HG02759 (cell line): Measurements from ENCODE around the gene C3orf70.

Source experiments
- ATAC-seq: cut with Tn5 transposase; IDR thresholded peaks from one replicate; pipeline ENCODE4 v1.9.1; 2021; ENCODE audit warnings: mild to moderate bottlenecking, moderate library complexity; ENCODE audit not compliant: unreplicated experiment

Gene C3orf70, protein sequence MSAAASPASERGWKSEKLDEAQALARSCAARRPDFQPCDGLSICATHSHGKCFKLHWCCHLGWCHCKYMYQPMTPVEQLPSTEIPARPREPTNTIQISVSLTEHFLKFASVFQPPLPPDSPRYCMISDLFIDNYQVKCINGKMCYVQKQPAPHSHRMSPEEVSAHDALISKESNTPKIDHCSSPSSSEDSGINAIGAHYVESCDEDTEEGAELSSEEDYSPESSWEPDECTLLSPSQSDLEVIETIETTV

GRCh38 chr3:185152410-185153170, at the start of gene C3orf70:
C3orf70 (minus strand) TSS chr3:185153060; CDS start chr3:185152823, 237 bp downstream.
- peak; percentile 62 for ATAC-seq

- no peak for ATAC-seq
Observed at GRCh38 chr3:185200639-185201038, 47.8 kb upstream of the C3orf70 start.

GRCh38 chr3:185199671-185200070, 46.8 kb upstream of the C3orf70 start:
- no peak for ATAC-seq

DNA sequence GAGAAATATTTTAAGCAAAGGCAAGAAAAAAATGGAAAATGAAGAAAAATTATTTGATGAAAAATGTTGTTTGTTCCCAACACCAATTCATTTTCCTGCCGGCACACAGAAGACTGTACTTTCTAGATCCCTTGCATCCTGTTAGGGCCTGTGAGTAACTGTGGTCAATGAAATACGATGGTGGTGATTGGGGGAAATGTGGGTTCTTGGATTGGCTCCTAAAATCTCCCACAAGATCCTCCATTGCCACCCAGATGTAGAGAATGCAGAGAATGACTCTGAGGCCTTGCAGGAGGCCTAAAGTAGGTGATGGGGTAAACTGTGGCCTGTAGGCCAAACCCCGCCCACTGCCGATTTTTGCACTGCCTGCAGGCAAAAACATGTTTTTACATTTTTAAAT, 46.3 kb upstream of the C3orf70 start:
- ATAC-seq = no peak

DNA sequence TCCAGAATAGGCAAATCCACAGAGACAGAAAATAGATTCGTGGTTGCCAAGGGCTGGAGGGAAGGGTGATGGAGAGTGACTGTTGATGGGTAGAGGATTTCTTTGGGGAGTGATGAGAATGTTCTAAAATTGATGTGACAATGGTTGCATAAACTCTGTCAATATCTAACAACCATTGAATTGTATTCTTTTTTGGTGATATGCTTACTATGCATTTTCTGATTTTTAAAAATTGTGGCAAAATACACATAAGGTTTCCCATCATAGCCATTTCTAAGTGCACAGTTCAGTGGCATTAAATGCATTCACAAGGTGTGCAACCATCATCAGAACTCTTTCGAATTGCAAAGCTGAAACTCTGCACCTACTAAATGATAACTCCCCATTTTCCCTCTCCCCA, 44.2 kb upstream of the C3orf70 start:
- ATAC-seq = no peak

DNA sequence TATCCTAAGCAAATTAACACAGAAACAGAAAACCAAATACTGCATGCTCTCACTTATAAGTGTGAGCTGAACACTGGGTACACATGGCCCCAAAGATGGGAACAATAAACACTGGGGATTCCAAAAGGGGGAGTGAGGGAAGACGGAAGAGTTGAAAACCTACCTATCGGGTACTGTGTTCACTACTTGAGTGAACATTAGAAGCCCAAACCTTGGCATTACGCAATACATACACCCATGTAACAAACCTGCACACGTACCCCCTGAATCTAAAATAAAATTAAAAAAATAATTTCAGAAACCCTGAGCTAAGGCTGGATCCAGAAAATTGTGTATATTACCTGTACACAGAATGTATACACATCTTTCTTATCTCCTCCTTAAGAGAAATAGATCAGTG, 42.8 kb upstream of the C3orf70 start:
- no peak for ATAC-seq

- no peak for ATAC-seq
Observed at GRCh38 chr3:185188816-185189215, 36.0 kb upstream of the C3orf70 start.

- ATAC-seq = no peak
Observed at GRCh38 chr3:185187391-185187790, 34.5 kb upstream of the C3orf70 start.

GRCh38 chr3:185176750-185177359, 24.0 kb upstream of the C3orf70 start:
- ATAC-seq = no peak

DNA sequence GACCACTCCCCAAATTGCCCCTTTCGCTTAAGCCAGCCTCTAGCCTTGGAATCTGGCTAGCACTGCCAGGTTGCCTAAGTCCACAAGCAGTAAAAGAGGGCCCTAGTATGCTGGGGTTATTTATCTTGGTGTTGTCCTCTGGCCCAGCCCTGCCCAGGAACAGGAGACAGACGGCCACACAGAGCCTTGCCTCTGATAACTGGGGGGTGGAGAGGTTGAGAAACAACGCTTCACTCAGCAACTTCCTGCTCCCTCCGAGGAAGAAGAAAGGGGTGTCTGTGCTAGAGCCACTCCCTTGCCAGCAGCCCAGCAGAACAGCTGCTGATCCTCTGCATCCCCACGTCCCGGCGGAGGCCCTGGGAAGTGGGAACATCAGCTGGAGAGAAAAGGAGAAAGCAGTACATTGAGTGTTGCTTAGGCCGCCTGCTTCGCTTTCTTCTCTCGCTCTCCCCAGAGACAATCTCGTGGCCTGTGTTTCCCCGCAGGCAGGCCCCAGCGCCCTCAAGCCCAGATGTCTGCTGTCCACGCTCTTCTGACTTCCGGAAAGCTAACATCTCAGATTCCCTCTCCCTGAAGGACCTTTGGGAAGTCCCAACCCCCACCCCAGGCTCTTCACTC, 22.6 kb upstream of the C3orf70 start:
- peak; percentile 88 for ATAC-seq

GRCh38 chr3:185172086-185173049, 19.5 kb upstream of the C3orf70 start:
- ATAC-seq = no peak

DNA sequence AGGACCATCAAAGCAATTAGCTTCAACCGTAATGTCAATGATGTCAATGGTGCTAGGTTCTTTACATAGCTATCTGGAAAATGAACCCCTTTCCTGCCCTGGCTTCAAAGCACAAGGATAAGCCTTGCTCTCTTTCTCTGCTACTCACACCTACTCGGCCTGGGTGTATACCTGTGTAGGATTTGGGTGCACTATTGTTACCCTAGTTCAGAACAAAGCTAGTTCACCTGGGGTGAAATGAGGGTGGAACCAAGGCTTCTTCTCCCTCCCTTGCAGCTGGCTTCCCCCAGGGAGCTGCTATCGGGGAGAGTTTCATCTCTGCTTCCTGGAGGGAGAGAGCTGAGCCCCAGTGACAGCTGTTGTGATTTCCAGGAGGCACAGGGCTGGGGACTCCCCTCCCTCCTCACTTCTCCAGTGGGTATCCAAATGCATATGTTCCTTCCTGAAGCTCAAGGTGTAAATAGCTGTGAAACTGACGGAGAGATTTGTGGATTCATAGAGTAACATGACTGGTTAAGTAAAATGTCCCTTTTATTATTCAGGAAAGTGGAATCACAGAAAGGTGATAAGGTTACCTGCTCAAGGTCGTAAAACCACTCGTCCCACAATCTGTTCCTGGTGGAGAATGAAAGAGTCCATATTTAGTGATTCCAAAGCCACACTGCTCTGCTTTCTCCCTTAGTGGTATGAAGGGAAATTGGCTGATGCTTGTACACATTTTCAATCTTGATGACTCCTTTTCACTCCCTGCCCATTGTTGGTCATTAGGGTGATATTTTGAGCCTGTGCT, 11.8 kb upstream of the C3orf70 start:
- no peak for ATAC-seq

DNA sequence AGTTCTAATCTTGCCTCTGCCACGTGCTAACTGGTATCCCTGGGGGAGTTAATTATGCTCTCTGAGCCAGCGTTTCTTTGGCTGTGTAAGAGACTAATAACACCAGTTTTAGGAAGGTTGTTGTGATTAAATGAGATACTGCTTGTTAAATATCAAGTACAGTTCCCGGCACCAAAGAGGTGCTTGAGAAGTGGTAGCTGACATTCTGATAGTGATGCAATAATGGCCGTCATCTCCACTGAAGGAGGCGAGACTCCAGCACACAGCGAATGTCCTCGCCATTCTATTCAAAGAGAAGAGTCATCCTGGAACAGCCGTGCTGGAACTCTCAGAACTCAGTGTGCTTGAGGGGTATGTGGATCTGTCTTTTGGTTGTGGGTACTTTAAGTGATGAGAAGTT, 9.8 kb upstream of the C3orf70 start:
- no peak for ATAC-seq

DNA sequence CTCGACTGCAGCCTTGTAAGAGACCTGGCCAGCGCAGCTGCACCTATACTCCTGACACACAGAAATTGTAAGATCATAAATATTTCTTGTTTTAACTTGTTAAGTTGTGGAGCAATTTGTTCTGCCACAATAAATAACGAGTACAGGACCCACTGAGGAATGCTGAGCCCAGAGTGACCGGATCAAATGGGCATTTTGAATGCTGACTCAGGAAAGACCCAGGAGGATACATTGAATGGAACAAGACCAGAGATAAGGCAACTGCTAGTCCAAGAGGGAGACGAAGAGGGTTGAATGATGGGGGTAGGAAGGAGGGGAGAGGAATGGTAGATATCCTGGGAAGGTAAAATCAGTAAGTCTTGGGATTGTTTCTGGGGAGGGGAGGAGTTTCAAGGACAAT, 8.9 kb upstream of the C3orf70 start:
- ATAC-seq = no peak

DNA sequence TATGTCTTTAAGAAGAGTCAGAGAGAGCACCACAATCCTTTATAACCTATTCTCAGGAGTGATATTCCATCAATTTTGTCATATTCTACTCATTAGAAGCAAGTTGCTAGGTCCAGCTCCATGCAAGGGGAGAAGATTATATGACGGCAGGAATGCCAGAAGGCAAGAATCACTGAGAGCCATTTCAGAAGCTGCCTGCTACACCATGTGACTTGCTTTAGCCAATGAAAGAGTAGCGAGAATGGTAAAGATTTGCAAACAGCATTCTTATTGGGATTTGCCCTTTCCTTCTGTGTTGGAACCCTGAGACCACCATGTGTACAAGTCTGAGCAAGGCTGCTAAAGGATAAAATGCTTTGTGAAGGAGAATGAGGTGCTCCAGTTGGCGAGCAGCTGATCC, 4.5 kb upstream of the C3orf70 start:
- ATAC-seq = no peak

DNA sequence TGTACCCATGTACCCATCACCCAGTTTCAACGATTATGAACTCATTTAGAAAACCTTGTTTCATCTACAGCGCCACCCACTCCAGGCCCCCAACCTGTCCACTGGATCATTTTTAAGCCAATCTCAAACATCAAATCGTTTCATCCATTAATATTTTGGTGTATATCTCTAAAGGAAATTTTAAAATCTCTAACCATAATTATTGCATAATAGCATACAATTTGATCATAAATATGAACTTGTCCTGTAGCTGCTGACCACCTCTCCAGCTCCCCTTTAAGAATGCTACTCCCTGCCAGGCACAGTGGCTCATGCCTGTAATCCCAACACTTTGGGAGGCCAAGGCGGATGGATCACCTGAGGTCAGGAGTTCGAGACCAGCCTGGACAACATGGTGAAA, 2.8 kb upstream of the C3orf70 start:
- ATAC-seq = no peak

DNA sequence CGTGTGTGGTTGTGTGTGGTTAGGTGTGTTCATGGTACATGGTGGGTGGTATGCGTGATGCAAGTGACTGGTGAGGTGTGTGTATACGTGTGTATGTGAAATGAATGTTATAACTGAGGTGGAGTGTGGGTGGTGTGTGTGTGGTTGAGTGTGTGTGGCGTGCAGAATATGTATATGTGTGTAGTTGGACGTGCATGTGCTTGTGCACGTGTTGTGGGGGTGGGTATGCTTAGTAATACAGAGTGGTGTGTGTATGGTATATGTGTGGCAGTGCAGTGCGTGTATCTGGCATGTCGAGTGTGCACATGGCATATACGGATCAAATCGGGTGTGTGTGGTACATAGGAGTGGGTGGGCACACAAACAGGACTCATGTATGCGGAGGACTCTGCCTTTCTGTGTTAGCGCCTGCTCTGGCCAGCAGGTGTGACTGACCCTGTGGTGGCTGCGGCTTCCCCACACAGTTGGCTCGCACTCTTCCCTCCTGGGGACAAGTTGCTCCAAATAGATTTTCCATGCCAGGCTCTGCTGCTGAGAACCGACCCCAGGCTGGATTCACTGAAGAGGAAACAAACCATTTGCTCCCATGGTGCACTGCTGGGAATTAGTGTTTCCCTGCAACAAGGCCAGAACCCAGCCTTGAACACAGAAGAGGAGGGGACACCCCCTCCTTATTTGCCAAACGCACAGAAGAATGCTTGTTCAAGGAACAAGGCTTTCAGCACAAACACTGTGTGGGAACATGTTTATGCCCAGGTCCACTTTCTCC, 1.2 kb upstream of the C3orf70 start:
- no peak for ATAC-seq

- no peak for ATAC-seq
Observed at GRCh38 chr3:185153171-185153771, 411 bp upstream of the C3orf70 start.
